Measurements from ENCODE around the gene CKAP4.

CKAP4 gene

GRCh38 chr12:106282457-106283097, 34.8 kb upstream of the CKAP4 start:
- Histone ChIP-seq H3K4me3 (ENCODE audit: low read length) (no peak overlapping the region), H3K9me3 (replicated peaks; ENCODE audit: insufficient read depth, low read length) (no peaks in the 10 kb centered on the region), H3K4me2 (ENCODE audit: low read depth, low read length) (no peak overlapping the region), H3K4me1 (ENCODE audit: low read length) (no peaks in the 10 kb centered on the region), H3K9me2 (replicated peaks; ENCODE audit: insufficient read depth, low read length) (no peaks in the 10 kb centered on the region), H3K27me3 (replicated peaks; ENCODE audit: insufficient read depth, low read length) (no peaks in the 10 kb centered on the region), H4K20me1 (ENCODE audit: insufficient read depth, low read length) (no peaks in the 10 kb centered on the region), H3K27ac (ENCODE audit: low read length) (no peak overlapping the region), H3F3A (ENCODE audit: insufficient read depth, low read length) (no peaks in the 10 kb centered on the region), H3K79me2 (ENCODE audit: low read length) (no peaks in the 10 kb centered on the region), H3K36me3 (replicated peaks; ENCODE audit: insufficient read depth, low read length) (no peaks in the 10 kb centered on the region), H3K9ac (ENCODE audit: low read length) (no peak overlapping the region), H2AFZ (ENCODE audit: low read length) (no peak overlapping the region)
- TF ChIP-seq CTCF (IDR thresholded peaks at IDR 0.05; ENCODE audit: low read length), result peak; percentile 84
- TF ChIP-seq EZH2phosphoT487 (IDR thresholded peaks at IDR 0.05; ENCODE audit: low read length), result no peak
- DNase-seq, result peak; percentile 59

- no peak overlapping the region for H2AFZ ChIP-seq (ENCODE audit: low read length)
These were observed 34.0 kb upstream of the CKAP4 start for GRCh38 chr12:106281804-106282203.

GRCh38 chr12:106281056-106281782, 33.4 kb upstream of the CKAP4 start:
- Histone ChIP-seq H2AFZ (ENCODE audit: low read length) (no peak overlapping the region), H3K9ac (ENCODE audit: low read length) (no peak overlapping the region), H3K9me2 (replicated peaks; ENCODE audit: insufficient read depth, low read length) (no peaks in the 10 kb centered on the region), H3F3A (ENCODE audit: insufficient read depth, low read length) (no peaks in the 10 kb centered on the region), H3K4me1 (ENCODE audit: low read length) (0 out of 2 replicates have a peak, but pooled peaks cover 4% of the 10 kb centered on the region), H3K9me3 (replicated peaks; ENCODE audit: insufficient read depth, low read length) (no peaks in the 10 kb centered on the region), H3K27ac (ENCODE audit: low read length) (no peak overlapping the region), H3K36me3 (replicated peaks; ENCODE audit: insufficient read depth, low read length) (no peaks in the 10 kb centered on the region), H4K20me1 (ENCODE audit: insufficient read depth, low read length) (no peaks in the 10 kb centered on the region), H3K79me2 (ENCODE audit: low read length) (no peaks in the 10 kb centered on the region), H3K27me3 (replicated peaks; ENCODE audit: insufficient read depth, low read length) (no peaks in the 10 kb centered on the region), H3K4me3 (ENCODE audit: low read length) (no peak overlapping the region), H3K4me2 (ENCODE audit: low read depth, low read length) (no peak overlapping the region)
- TF ChIP-seq CTCF (IDR thresholded peaks at IDR 0.05; ENCODE audit: low read length) (no peak), EZH2 (optimal IDR thresholded peaks at IDR 0.05; ENCODE audit: low read depth, low read length) (no peak), EZH2phosphoT487 (IDR thresholded peaks at IDR 0.05; ENCODE audit: low read length) (no peak)
- DNase-seq, result no peak

More at GRCh38 chr12:106281804-106282203, 34.0 kb upstream of the CKAP4 start:
- Histone ChIP-seq H3K4me3 (ENCODE audit: low read length) (no peak overlapping the region), H3K9ac (ENCODE audit: low read length) (no peak overlapping the region), H3K27ac (ENCODE audit: low read length) (no peak overlapping the region), H4K20me1 (ENCODE audit: insufficient read depth, low read length) (no peaks in the 10 kb centered on the region), H3K9me2 (replicated peaks; ENCODE audit: insufficient read depth, low read length) (no peaks in the 10 kb centered on the region), H3K27me3 (replicated peaks; ENCODE audit: insufficient read depth, low read length) (no peaks in the 10 kb centered on the region), H3K4me2 (ENCODE audit: low read depth, low read length) (no peak overlapping the region), H3K9me3 (replicated peaks; ENCODE audit: insufficient read depth, low read length) (no peaks in the 10 kb centered on the region), H3K79me2 (ENCODE audit: low read length) (no peaks in the 10 kb centered on the region), H3F3A (ENCODE audit: insufficient read depth, low read length) (no peaks in the 10 kb centered on the region), H3K4me1 (ENCODE audit: low read length) (no peaks in the 10 kb centered on the region), H3K36me3 (replicated peaks; ENCODE audit: insufficient read depth, low read length) (no peaks in the 10 kb centered on the region)
- TF ChIP-seq EZH2 (optimal IDR thresholded peaks at IDR 0.05; ENCODE audit: low read depth, low read length) (no peak), CTCF (IDR thresholded peaks at IDR 0.05; ENCODE audit: low read length) (no peak), EZH2phosphoT487 (IDR thresholded peaks at IDR 0.05; ENCODE audit: low read length) (no peak)
- DNase-seq, result no peak
